ENCODE results near the gene CDR2.

Gene CDR2

DNA sequence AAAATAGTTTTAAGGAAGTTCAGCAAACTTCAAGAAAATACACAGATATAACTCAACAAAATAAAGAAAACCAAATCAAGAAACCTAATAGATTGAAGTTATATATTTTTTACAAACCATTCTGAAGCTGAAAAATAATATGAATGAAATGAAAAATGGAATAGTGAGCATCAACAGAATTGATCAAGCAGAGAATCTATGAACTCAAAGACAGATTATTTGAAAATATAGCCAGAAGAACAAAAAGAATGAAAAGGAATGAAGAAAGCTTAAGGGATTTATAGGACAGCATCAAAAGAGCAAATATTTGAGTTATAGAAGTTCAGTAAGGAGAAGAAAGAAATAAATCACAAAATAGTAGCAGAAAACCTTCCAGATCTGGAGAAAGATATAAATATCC is 37.8 kb downstream of the CDR2 start:
- Histone ChIP-seq H3K4me1 (ENCODE audit: insufficient read depth, low read length) (no peaks in the 10 kb centered on the region), H3K9me3 (ENCODE audit: low read length) (peaks cover 29% of the 10 kb centered on the region), H3K4me3 (ENCODE audit: low read length) (no peak overlapping the region), H3K36me3 (ENCODE audit: insufficient read depth, low read length) (peaks cover 37% of the 10 kb centered on the region), H2AFZ (ENCODE audit: low read depth, low read length) (no peak overlapping the region), H3K27me3 (ENCODE audit: insufficient read depth, low read length) (no peaks in the 10 kb centered on the region)

DNA sequence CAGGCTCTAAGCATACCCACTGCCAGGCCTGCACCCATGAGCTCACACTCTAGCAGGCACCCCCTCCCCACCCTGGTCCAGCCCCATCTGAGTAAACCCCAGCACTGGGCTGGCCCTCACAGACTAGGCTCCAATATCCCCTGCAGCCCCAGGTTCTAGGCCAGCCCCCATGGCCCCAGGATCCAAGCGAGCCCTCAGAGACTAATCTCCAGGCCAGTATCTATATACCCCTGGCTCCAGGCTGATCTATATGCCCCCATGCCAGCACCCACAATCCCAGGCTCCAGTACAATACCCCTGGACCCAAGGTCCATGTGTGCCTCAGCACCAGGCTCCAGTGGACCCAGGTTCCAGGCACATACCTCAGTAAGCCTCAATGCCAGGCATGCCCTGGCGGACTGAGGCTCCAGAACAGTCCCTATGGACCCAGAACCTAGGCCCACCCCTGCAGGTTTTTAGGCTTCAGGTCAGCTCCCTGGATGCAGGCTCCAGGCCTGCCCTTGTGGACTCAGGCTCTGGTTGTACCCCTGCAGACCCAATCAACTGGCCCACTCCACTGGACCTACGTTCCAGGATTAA is 38.7 kb downstream of the CDR2 start:
- H3K4me1 ChIP-seq (ENCODE audit: insufficient read depth, low read length) = no peaks in the 10 kb centered on the region
- H2AFZ ChIP-seq (ENCODE audit: low read depth, low read length) = no peak overlapping the region
- no peaks in the 10 kb centered on the region for H3K27me3 ChIP-seq (ENCODE audit: insufficient read depth, low read length)
- peaks cover 27% of the 10 kb centered on the region for H3K9me3 ChIP-seq (ENCODE audit: low read length)
- no peak overlapping the region for H3K4me3 ChIP-seq (ENCODE audit: low read length)
- H3K36me3 ChIP-seq (ENCODE audit: insufficient read depth, low read length) = peaks cover 41% of the 10 kb centered on the region

DNA sequence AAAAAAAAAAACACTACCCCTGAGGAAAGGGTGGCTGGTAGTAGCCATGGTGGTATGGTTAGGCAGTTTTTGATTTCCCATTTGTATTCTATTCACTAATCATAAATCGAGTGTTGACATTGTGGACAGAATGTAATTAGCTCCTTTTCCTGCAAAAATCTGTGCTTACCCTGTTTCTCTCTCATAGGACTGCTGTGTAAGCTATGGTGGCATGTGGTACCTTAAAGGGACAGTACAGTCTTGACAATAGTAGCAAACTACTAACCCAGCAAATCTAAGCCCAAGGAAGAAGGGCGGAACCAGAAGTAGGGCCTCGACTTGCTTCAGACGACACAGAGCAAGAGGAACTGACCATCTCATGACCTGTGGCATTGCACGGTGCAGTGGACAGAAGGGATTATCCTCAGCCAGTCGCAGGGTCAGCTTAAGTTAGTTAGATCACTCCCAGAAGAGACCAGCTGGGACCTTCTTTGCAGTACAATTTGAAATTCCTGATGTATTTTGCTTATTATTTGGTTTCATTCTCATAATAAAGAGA is 40.9 kb downstream of the CDR2 start:
- Histone ChIP-seq H2AFZ (ENCODE audit: low read depth, low read length) (no peak overlapping the region), H3K36me3 (ENCODE audit: insufficient read depth, low read length) (peaks cover 52% of the 10 kb centered on the region), H3K4me1 (ENCODE audit: insufficient read depth, low read length) (no peaks in the 10 kb centered on the region), H3K4me3 (ENCODE audit: low read length) (no peak overlapping the region), H3K9me3 (ENCODE audit: low read length) (peaks cover 24% of the 10 kb centered on the region), H3K27me3 (ENCODE audit: insufficient read depth, low read length) (no peaks in the 10 kb centered on the region)

DNA sequence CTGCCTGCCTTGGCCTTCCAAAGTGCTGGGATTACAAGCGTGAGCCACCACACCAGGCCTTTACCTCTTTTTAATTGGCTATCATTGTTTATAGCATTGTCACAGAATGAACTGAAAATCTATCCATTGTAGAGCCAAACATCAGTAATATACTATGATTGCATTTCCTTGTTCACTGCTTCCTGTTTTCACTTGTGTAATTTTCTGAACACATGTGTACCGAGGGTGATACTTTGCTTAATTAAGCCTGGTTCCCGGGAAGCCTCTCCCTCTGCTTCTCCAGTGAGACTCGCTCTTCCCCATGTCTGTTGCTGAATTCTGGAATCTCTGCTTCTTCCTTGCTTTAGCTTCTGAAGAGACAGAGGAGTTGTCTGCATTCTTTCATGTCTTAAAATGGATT is 44.1 kb downstream of the CDR2 start:
- Histone ChIP-seq H3K36me3 (ENCODE audit: insufficient read depth, low read length) (peaks cover 65% of the 10 kb centered on the region), H3K27me3 (ENCODE audit: insufficient read depth, low read length) (no peaks in the 10 kb centered on the region), H2AFZ (ENCODE audit: low read depth, low read length) (no peak overlapping the region), H3K9me3 (ENCODE audit: low read length) (peaks cover 7% of the 10 kb centered on the region), H3K4me3 (ENCODE audit: low read length) (no peak overlapping the region), H3K4me1 (ENCODE audit: insufficient read depth, low read length) (no peaks in the 10 kb centered on the region)

DNA sequence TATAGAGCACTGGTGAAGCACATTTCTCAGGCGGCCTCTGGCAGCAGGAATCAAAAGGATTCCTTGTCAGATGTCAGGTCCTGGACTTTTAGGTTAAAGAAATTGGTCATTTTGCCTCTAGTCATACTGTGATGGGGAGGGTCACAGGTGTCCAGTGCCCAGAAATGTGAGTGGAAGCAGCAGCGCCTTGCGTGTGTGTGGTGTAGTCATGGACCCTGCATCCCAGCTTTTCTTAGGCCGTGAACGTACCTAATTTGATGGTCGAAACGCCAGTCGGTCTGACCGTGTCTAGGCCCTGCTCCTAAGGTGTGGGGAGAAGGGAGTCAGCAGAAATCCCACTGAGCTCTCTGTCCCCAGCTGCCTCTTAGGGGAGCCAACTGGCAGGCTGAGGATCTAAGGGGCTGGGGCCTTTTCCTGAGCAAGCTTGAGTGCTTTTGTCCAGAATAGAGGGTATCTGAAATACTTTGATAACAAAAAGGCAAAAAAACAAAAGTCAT is 45.2 kb downstream of the CDR2 start:
- no peaks in the 10 kb centered on the region for H3K4me1 ChIP-seq (ENCODE audit: insufficient read depth, low read length)
- H2AFZ ChIP-seq (ENCODE audit: low read depth, low read length) = no peak overlapping the region
- H3K9me3 ChIP-seq (ENCODE audit: low read length) = peaks cover 3% of the 10 kb centered on the region
- no peaks in the 10 kb centered on the region for H3K27me3 ChIP-seq (ENCODE audit: insufficient read depth, low read length)
- H3K4me3 ChIP-seq (ENCODE audit: low read length) = no peak overlapping the region
- H3K36me3 ChIP-seq (ENCODE audit: insufficient read depth, low read length) = peaks cover 65% of the 10 kb centered on the region

DNA sequence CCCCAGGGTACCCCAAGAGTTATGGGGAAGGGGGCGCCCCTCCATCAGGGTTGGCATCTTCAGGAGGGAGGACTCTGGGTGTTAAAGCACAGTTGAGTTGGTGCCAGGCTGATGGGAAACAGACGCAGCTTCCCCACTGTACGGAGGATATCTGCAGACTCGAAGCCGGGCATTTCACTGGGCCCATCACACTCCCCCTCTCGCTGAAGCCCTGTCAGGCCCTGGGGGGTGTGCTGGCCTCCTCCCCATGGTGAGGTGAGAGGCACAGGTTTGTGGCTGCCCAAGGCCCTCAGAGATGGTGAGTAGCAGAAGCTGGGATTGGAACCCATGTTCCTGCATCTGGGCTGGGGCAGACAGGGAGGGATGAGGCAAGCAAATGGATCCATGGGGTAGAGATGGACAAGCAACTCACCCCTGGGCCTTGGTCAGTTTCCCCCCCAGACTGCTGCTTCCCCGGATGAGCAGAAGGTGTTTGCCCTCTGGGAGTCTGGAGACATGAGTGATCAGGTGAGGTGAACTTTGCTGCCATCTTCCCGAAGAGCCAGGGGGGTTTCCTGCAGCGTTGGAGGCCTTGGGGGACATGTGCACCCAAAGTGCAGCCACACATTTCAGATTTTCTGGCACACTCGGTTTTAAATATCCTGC is 46.2 kb downstream of the CDR2 start:
- no peaks in the 10 kb centered on the region for H3K9me3 ChIP-seq (ENCODE audit: low read length)
- no peaks in the 10 kb centered on the region for H3K4me1 ChIP-seq (ENCODE audit: insufficient read depth, low read length)
- no peak overlapping the region for H3K4me3 ChIP-seq (ENCODE audit: low read length)
- H3K36me3 ChIP-seq (ENCODE audit: insufficient read depth, low read length) = peaks cover 66% of the 10 kb centered on the region
- no peak overlapping the region for H2AFZ ChIP-seq (ENCODE audit: low read depth, low read length)
- H3K27me3 ChIP-seq (ENCODE audit: insufficient read depth, low read length) = no peaks in the 10 kb centered on the region

DNA sequence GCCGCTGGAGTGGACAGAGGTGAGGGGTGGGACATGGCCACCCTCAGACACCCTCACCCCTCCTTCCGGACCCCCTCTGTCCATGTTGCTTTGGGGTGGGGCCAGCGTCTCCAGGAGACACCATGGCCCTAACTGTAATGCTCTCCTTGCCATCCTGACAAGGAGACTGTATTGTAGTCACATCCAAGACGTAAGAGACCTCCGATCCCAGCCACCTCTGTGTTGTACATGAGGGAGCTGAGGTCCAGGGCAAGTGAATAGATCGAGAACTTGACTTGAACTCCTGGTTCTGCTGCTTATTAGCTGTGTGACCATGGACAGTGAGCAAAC is 47.0 kb downstream of the CDR2 start:
- peaks cover 67% of the 10 kb centered on the region for H3K36me3 ChIP-seq (ENCODE audit: insufficient read depth, low read length)
- no peak overlapping the region for H2AFZ ChIP-seq (ENCODE audit: low read depth, low read length)
- H3K4me1 ChIP-seq (ENCODE audit: insufficient read depth, low read length) = no peaks in the 10 kb centered on the region
- no peaks in the 10 kb centered on the region for H3K27me3 ChIP-seq (ENCODE audit: insufficient read depth, low read length)
- H3K9me3 ChIP-seq (ENCODE audit: low read length) = no peaks in the 10 kb centered on the region
- no peak overlapping the region for H3K4me3 ChIP-seq (ENCODE audit: low read length)

DNA sequence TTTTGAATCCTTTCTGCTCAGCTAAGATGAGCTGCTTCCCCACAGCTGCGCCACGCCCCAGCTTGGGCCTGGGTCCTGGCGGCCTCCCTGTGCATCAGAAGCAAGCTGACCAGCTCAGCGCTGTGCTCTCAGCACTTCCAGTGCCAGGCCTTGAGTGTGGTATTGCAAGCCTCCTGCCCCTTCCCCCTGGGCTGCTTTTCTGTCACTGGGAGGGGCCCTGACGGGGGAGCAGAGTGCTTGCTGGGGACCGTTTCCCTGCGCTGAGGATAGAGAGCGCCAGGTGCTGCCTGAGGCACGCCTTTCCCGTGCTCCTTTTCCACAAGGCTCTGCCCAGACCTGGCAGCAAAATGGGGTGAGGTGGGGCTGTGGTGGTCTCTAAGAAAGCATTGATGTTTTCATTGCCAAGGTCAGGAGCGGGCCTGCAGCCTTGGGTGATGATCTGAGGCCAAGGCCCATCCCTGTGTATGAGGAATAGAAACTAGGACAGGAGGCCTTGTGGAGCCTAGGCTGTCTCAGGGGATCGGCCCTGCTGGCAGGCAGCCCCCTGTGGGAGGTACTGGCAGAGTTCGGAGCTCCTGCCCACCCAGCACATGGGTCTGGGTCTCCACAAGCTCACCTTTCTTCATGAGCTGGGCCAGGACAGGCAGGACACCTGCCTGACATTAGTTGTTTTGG is 47.5 kb downstream of the CDR2 start:
- Histone ChIP-seq H3K27me3 (ENCODE audit: insufficient read depth, low read length) (no peaks in the 10 kb centered on the region), H3K9me3 (ENCODE audit: low read length) (no peaks in the 10 kb centered on the region), H3K4me3 (ENCODE audit: low read length) (no peak overlapping the region), H2AFZ (ENCODE audit: low read depth, low read length) (no peak overlapping the region), H3K4me1 (ENCODE audit: insufficient read depth, low read length) (no peaks in the 10 kb centered on the region), H3K36me3 (ENCODE audit: insufficient read depth, low read length) (peaks cover 66% of the 10 kb centered on the region)

DNA sequence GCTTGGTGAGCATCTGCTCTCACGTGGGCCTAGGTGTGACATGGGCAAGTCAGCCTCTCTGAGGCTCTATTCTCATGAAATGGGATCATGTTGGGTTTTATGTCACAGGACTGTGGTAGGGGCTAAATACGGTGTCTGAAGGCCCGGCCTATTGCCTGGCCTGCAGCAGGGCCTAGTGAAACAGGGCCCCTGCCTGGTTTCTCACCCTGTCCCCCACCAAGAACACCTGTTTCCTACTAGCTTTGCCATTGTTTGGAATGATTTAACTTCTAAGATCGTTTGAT is 48.1 kb downstream of the CDR2 start:
- Histone ChIP-seq H3K36me3 (ENCODE audit: insufficient read depth, low read length) (peaks cover 66% of the 10 kb centered on the region), H3K4me3 (ENCODE audit: low read length) (no peak overlapping the region), H3K4me1 (ENCODE audit: insufficient read depth, low read length) (no peaks in the 10 kb centered on the region)

DNA sequence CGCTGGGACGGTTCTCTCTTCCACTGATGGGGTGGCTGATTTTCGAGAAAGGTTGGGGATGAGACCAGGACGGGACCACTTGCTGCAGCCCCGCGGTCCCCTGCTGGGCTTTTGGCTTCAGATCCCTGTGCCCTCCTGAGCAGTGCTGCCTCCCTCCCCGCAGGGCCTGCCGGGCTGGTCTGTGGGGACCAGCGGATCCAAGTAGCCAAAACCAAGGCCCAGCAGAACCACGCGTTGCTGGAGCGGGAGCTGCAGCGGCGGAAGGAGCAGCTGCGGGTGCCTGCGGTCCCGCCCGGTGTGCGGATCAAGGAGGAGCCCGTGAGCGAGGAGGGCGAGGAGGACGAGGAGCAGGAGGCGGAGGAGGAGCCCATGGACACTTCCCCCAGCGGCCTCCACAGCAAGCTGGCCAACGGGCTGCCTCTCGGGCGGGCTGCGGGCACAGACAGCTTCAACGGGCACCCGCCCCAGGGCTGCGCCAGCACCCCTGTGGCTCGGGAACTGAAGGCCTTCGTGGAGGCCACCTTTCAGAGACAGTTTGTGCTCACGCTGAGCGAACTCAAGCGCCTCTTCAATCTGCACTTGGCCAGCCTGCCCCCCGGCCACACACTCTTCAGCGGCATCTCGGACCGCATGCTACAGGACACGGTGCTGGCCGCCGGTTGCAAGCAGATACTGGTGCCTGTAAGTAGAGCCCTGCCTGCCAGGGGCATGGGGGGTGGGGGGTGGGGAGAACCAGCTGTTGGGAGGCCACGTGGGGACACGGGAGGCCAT is 48.6 kb downstream of the CDR2 start:
- Histone ChIP-seq H2AFZ (ENCODE audit: low read depth, low read length) (no peak overlapping the region), H3K4me1 (ENCODE audit: insufficient read depth, low read length) (no peaks in the 10 kb centered on the region), H3K9me3 (ENCODE audit: low read length) (no peaks in the 10 kb centered on the region), H3K4me3 (ENCODE audit: low read length) (no peak overlapping the region), H3K36me3 (ENCODE audit: insufficient read depth, low read length) (peaks cover 65% of the 10 kb centered on the region), H3K27me3 (ENCODE audit: insufficient read depth, low read length) (no peaks in the 10 kb centered on the region)

More for the DNA sequence above, 48.1 kb downstream of the CDR2 start:
- Histone ChIP-seq H2AFZ (ENCODE audit: low read depth, low read length) (no peak overlapping the region), H3K27me3 (ENCODE audit: insufficient read depth, low read length) (no peaks in the 10 kb centered on the region), H3K9me3 (ENCODE audit: low read length) (no peaks in the 10 kb centered on the region)

DNA sequence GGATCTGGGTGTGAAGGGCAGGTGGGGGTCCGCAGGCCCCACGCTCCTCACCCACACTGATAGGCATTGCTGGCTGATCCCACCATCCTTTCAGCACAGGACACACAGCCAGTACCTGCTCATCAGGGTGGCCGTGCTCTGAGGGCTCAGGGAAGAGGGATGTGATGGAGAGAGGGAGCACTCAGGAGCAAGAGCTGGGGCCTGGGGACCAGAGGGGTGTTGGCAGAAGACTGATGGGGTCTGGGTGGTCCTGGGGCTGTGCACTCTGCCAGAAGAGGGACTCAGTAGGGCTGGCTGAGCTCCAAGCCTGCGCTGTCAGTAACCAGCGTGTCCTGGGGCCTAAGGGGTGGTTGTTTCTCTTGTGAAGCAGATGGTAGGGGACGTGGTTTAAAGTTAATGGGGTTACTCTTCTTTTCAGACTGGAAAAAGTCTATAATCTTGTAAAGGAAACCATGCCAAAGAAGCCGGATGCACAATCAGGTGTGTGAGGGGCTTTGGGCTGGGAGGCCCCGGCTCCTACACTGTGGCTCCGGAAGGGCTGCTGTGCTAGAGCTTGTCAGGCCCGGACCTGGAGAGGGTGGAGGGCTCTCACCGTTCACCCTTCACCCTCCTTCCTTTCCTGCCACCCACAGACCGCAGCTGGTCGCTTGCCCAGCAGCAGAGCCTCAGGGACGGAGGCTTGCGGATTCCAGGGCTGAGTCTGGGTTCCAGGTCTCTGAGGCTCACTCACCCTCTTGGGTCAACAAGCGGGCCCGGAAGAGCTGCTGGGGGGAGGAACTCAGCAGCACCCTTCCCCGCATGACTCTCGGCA is 49.4 kb downstream of the CDR2 start:
- H3K4me3 ChIP-seq (ENCODE audit: low read length) = no peak overlapping the region
- H3K27me3 ChIP-seq (ENCODE audit: insufficient read depth, low read length) = no peaks in the 10 kb centered on the region
- H3K36me3 ChIP-seq (ENCODE audit: insufficient read depth, low read length) = peaks cover 65% of the 10 kb centered on the region
- H3K9me3 ChIP-seq (ENCODE audit: low read length) = no peaks in the 10 kb centered on the region
- H3K4me1 ChIP-seq (ENCODE audit: insufficient read depth, low read length) = no peaks in the 10 kb centered on the region
- no peak overlapping the region for H2AFZ ChIP-seq (ENCODE audit: low read depth, low read length)

DNA sequence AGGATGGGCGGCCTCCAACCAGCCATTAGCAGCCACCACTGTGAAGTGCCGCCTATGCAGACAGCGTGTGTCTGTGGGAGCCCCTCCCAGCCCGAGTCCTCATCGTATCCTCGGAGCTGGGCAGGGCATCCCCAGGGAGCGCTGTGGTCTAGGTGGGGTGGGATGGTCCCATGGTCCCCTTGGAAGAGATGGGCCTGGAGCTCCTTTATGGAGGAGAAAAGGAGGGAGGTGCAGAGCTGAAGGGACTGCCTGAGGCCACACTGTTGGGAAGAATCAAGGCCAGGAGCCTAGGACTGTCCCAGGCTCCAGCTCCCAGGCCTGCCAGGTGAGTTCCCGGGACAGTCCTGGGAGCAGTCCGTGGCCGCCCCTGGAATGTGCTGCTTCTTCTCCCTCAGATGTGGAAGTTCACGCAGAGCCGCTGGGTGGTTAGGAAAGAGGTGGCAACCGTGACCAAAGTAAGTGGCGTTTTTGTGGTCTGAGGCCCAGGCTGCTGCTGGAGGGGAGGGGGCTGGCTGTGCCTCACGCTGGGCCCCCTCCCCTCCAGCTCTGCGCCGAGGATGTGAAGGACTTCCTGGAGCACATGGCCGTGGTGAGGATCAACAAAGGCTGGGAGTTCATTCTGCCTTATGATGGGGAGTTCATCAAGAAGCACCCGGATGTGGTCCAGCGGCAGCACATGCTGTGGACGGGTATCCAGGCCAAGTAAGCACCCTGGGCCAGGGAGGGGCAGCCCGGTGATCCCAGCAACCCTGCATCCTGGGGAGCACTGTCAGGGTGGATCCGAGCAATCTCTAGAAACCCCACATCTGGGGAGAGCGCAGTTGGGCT is 50.2 kb downstream of the CDR2 start:
- Histone ChIP-seq H3K4me1 (ENCODE audit: insufficient read depth, low read length) (no peaks in the 10 kb centered on the region), H3K9me3 (ENCODE audit: low read length) (no peaks in the 10 kb centered on the region), H2AFZ (ENCODE audit: low read depth, low read length) (no peak overlapping the region), H3K36me3 (ENCODE audit: insufficient read depth, low read length) (peaks cover 61% of the 10 kb centered on the region), H3K4me3 (ENCODE audit: low read length) (no peak overlapping the region), H3K27me3 (ENCODE audit: insufficient read depth, low read length) (no peaks in the 10 kb centered on the region)
